HG02588 (cell line): ENCODE measurements around the gene C1orf35.

Experiments used
- ATAC-seq: cut with Tn5 transposase; IDR thresholded peaks from one replicate; pipeline ENCODE4 v1.9.1; 2021; ENCODE audit warnings: mild to moderate bottlenecking, moderate library complexity; ENCODE audit not compliant: unreplicated experiment

The C1orf35 gene

GRCh38 chr1:228102791-228103620 is at the start of gene C1orf35:
Gene C1orf35, minus strand, starts transcription at chr1:228103325. Its CDS starts 98 bp downstream, at chr1:228103227.
- ATAC-seq = peak; percentile 68

- no peak for ATAC-seq
Measured at GRCh38 chr1:228152918-228153258, 49.8 kb upstream of the C1orf35 start.

GRCh38 chr1:228152097-228152917 is 49.2 kb upstream of the C1orf35 start:
- no peak for ATAC-seq

GRCh38 chr1:228151180-228151925 is 48.2 kb upstream of the C1orf35 start:
- no peak for ATAC-seq

GRCh38 chr1:228150461-228151179 is 47.5 kb upstream of the C1orf35 start:
- ATAC-seq = no peak

- no peak for ATAC-seq
Measured at GRCh38 chr1:228150120-228150460, 47.0 kb upstream of the C1orf35 start.

- no peak for ATAC-seq
Measured at GRCh38 chr1:228149406-228150119, 46.4 kb upstream of the C1orf35 start, which contains the start of gene GJC2. Gene GJC2, plus strand, starts transcription at chr1:228149930. Its CDS starts 7,829 bp downstream, at chr1:228157759.

- ATAC-seq = no peak
Measured at GRCh38 chr1:228148935-228149405, 45.8 kb upstream of the C1orf35 start.

- ATAC-seq = no peak
Measured at GRCh38 chr1:228148196-228148861, 45.2 kb upstream of the C1orf35 start.

GRCh38 chr1:228147768-228148167 is 44.6 kb upstream of the C1orf35 start:
- ATAC-seq = no peak

- no peak for ATAC-seq
Measured at GRCh38 chr1:228147151-228147693, 44.1 kb upstream of the C1orf35 start.

GRCh38 chr1:228146417-228147150 is 43.5 kb upstream of the C1orf35 start:
- ATAC-seq = no peak

- ATAC-seq = no peak
Measured at GRCh38 chr1:228145463-228146416, 42.6 kb upstream of the C1orf35 start.

- ATAC-seq = no peak
Measured at GRCh38 chr1:228144993-228145343, 41.8 kb upstream of the C1orf35 start.

- no peak for ATAC-seq
Measured at GRCh38 chr1:228144193-228144992, 41.3 kb upstream of the C1orf35 start.

- ATAC-seq = no peak
Measured at GRCh38 chr1:228143480-228144192, 40.5 kb upstream of the C1orf35 start.
